H1 (cell line): ENCODE measurements around the gene PLA2G2E. TPM values are rescaled to one million over a fixed set of nuclear protein-coding genes. Genes with fewer than 3 reads are reported as not detected.

Experiments
- CTCF ChIA-PET: fragments of 300-600 bp; sonication (Branson Sonifier 250); formaldehyde crosslinking; loops from one replicate; lab custom pipeline; 2021; ENCODE audit not compliant: partially characterized antibody; lab: Charles Lee
- POLR2A ChIA-PET: fragments of 300-600 bp; sonication (Branson Sonifier 250); formaldehyde crosslinking; loops from one replicate; lab custom pipeline; 2021; ENCODE audit warnings: inconsistent platforms; ENCODE audit not compliant: partially characterized antibody; lab: Charles Lee
- DNase-seq, 2 experiments: peaks; one replicate each; pipeline versions ENCODE4 v3.0.0 to v3.0.0-alpha.2; 2010 to 2022; ENCODE audit warnings: low spot score in 2 of 2, low read depth in 1 of 2, mixed read lengths in 1 of 2
- FAIRE-seq: peaks from 2 replicates; lab custom pipeline; 2011; peaks lifted over from hg19 to GRCh38; lab: Jason Lieb, UNC
- H2AFZ ChIP-seq: 2 replicates; pipeline ENCODE4 v1.8.1; 2012; ENCODE audit warnings: low read length, inconsistent platforms
- H2AK5ac ChIP-seq: 2 replicates; pipeline ENCODE4 v1.6.1; 2013; ENCODE audit warnings: low read depth, low read length
- H2BK120ac ChIP-seq: replicated peaks from 2 replicates; pipeline ENCODE3; 2013; ENCODE audit warnings: low read depth, low read length, inconsistent platforms
- H2BK12ac ChIP-seq: 2 replicates; pipeline ENCODE4 v1.6.1; 2013; ENCODE audit warnings: low read depth, low read length
- H2BK15ac ChIP-seq: 2 replicates; pipeline ENCODE4 v1.6.1; 2013; ENCODE audit warnings: low read length
- H2BK20ac ChIP-seq: 2 replicates; pipeline ENCODE4 v1.6.1; 2013; ENCODE audit warnings: low read length
- H2BK5ac ChIP-seq: 2 replicates; pipeline ENCODE4 v1.6.1; 2013; ENCODE audit warnings: low read depth, low read length
- H3K14ac ChIP-seq: 2 replicates; pipeline ENCODE4 v1.6.1; 2013; ENCODE audit warnings: inconsistent platforms; ENCODE audit not compliant: insufficient read length
- H3K18ac ChIP-seq: 2 replicates; pipeline ENCODE4 v1.6.1; 2013; ENCODE audit warnings: low read length; ENCODE audit errors: extremely low read depth
- H3K23ac ChIP-seq: 2 replicates; pipeline ENCODE4 v1.6.1; 2013; ENCODE audit warnings: inconsistent platforms; ENCODE audit not compliant: insufficient read length
- H3K23me2 ChIP-seq: 2 replicates; pipeline ENCODE4 v1.6.1; 2013; ENCODE audit warnings: low read depth, low read length
- H3K27ac ChIP-seq: 2 replicates; pipeline ENCODE4 v1.6.1; 2011; ENCODE audit warnings: low read depth, low read length, inconsistent platforms
- H3K27me3 ChIP-seq, 4 experiments: replicated peaks in 1 of 4; 1 replicate in 1 of 4; 2 replicates in 3 of 4; pipeline versions ENCODE4 v1.6.1 to v1.8.1; 2011 to 2013; ENCODE audit warnings: low read length in 3 of 4, mild to moderate bottlenecking in 3 of 4, inconsistent platforms in 2 of 4, mixed read lengths in 2 of 4, moderate library complexity in 1 of 4; ENCODE audit not compliant: control insufficient read depth in 3 of 4, insufficient read depth in 3 of 4; ENCODE audit errors: extremely low read depth in 1 of 4
- H3K36me3 ChIP-seq, 4 experiments: 2 replicates each; pipeline versions ENCODE4 v1.6.1 to v1.8.1; 2011 to 2013; ENCODE audit warnings: mild to moderate bottlenecking in 4 of 4, low read length in 3 of 4, moderate library complexity in 2 of 4, control low read depth in 1 of 4, inconsistent platforms in 1 of 4; ENCODE audit not compliant: insufficient read depth in 4 of 4, control insufficient read depth in 2 of 4
- H3K4ac ChIP-seq: replicated peaks from 2 replicates; pipeline ENCODE3; 2013; ENCODE audit warnings: low read length, low read depth, mixed read lengths, inconsistent platforms; ENCODE audit not compliant: insufficient read length
- H3K4me1 ChIP-seq, 4 experiments: replicated peaks in 1 of 4; 1 replicate in 1 of 4; 2 replicates in 3 of 4; pipeline versions ENCODE4 v1.6.1 to v1.8.1; 2011 to 2013; ENCODE audit warnings: low read length in 3 of 4, inconsistent platforms in 2 of 4, mixed read lengths in 1 of 4; ENCODE audit not compliant: insufficient read depth in 4 of 4, control insufficient read depth in 3 of 4
- H3K4me2 ChIP-seq, 2 experiments: 2 replicates each; pipeline versions ENCODE4 v1.6.1 to v1.8.1; 2011 to 2013; ENCODE audit warnings: low read depth in 2 of 2, low read length in 2 of 2, control low read depth in 1 of 2, inconsistent platforms in 1 of 2, mild to moderate bottlenecking in 1 of 2; ENCODE audit not compliant: insufficient read depth in 1 of 2
- H3K4me3 ChIP-seq, 4 experiments: fragments of 200-600, 300-600 bp in 1 of 4; sonication (generic), shearing (Covaris generic), sonication (Bioruptor Twin) in 1 of 4; 2 replicates each; pipeline versions ENCODE4 v1.5.1 to v1.8.1; 2011 to 2016; ENCODE audit warnings: low read length in 4 of 4, low read depth in 3 of 4, control low read depth in 2 of 4, inconsistent platforms in 2 of 4, mild to moderate bottlenecking in 2 of 4, mixed read lengths in 1 of 4, moderate library complexity in 1 of 4; ENCODE audit not compliant: insufficient read depth in 2 of 4; ENCODE audit errors: extremely low read depth in 1 of 4
- H3K56ac ChIP-seq: replicated peaks from 2 replicates; pipeline ENCODE3; 2013; ENCODE audit warnings: low read depth, mild to moderate bottlenecking, mixed read lengths, low read length, inconsistent platforms; ENCODE audit not compliant: insufficient read length
- H3K79me1 ChIP-seq: 2 replicates; pipeline ENCODE4 v1.6.1; 2013; ENCODE audit warnings: low read depth, low read length, control low read depth
- H3K79me2 ChIP-seq, 2 experiments: 2 replicates each; pipeline versions ENCODE4 v1.6.1 to v1.8.1; 2012 to 2013; ENCODE audit warnings: low read length in 2 of 2, mild to moderate bottlenecking in 2 of 2, inconsistent platforms in 1 of 2; ENCODE audit not compliant: insufficient read depth in 2 of 2, control insufficient read depth in 1 of 2
- H3K9ac ChIP-seq, 4 experiments: replicated peaks in 1 of 4; 1 replicate in 1 of 4; 2 replicates in 3 of 4; pipeline versions ENCODE4 v1.6.1 to v1.8.1; 2011 to 2013; ENCODE audit warnings: low read depth in 3 of 4, low read length in 3 of 4, control low read depth in 2 of 4, mild to moderate bottlenecking in 2 of 4, moderate library complexity in 2 of 4, inconsistent platforms in 1 of 4; ENCODE audit errors: extremely low read depth in 1 of 4
- H3K9me3 ChIP-seq, 2 experiments: 2 replicates each; pipeline versions ENCODE4 v1.6.1 to v1.8.1; 2012 to 2013; ENCODE audit warnings: mild to moderate bottlenecking in 2 of 2, moderate library complexity in 2 of 2, control low read depth in 1 of 2, inconsistent platforms in 1 of 2, low read depth in 1 of 2, low read length in 1 of 2, mixed read lengths in 1 of 2; ENCODE audit not compliant: insufficient read depth in 2 of 2
- H4K20me1 ChIP-seq, 2 experiments: replicated peaks in 1 of 2; 2 replicates each; pipeline versions ENCODE3 to v1.8.1; 2011 to 2013; ENCODE audit warnings: inconsistent platforms in 2 of 2, low read length in 2 of 2, mild to moderate bottlenecking in 1 of 2; ENCODE audit not compliant: insufficient read depth in 2 of 2, control insufficient read depth in 1 of 2
- H4K5ac ChIP-seq: 2 replicates; pipeline ENCODE4 v1.6.1; 2013; ENCODE audit warnings: low read length, low read depth, mixed read lengths, inconsistent platforms; ENCODE audit not compliant: insufficient read length
- H4K8ac ChIP-seq: 2 replicates; pipeline ENCODE4 v1.8.0; 2013; ENCODE audit warnings: mild to moderate bottlenecking, moderate library complexity, low read length, inconsistent platforms; ENCODE audit not compliant: insufficient read depth; ENCODE audit errors: extremely low read depth
- H4K91ac ChIP-seq: replicated peaks from 2 replicates; pipeline ENCODE3; 2013; ENCODE audit warnings: low read length, mixed read lengths, inconsistent platforms; ENCODE audit not compliant: insufficient read length
- CTBP2 ChIP-seq: IDR thresholded peaks from 2 replicates; pipeline ENCODE4 v1.7.0; 2011; ENCODE audit warnings: borderline replicate concordance, mild to moderate bottlenecking, moderate library complexity, mixed read lengths, low read length; ENCODE audit not compliant: insufficient read depth, insufficient read length
- JUND ChIP-seq: IDR thresholded peaks from 2 replicates; pipeline ENCODE4 v1.6.1; 2011; ENCODE audit warnings: mild to moderate bottlenecking, improper control_type of control experiment, low read length
- NANOG ChIP-seq: IDR thresholded peaks from 2 replicates; pipeline ENCODE4 v1.6.1; 2011; ENCODE audit warnings: low read length, low read depth, mild to moderate bottlenecking, inconsistent platforms; ENCODE audit not compliant: insufficient read depth, poor library complexity, severe bottlenecking
- POLR2A ChIP-seq, 2 experiments: IDR thresholded peaks; 1 replicate in 1 of 2; 2 replicates in 1 of 2; pipeline ENCODE4 v1.6.1; 2011; ENCODE audit warnings: low read depth in 2 of 2, low read length in 2 of 2, mild to moderate bottlenecking in 2 of 2; ENCODE audit errors: control extremely low read depth in 1 of 2
- POLR2AphosphoS5 ChIP-seq: IDR thresholded peaks from 2 replicates; pipeline ENCODE4 v1.6.1; 2011; ENCODE audit warnings: low read depth, low read length
- RFX5 ChIP-seq: IDR thresholded peaks from 2 replicates; pipeline ENCODE4 v1.6.1; 2011; ENCODE audit warnings: low read depth, low read length, improper control_type of control experiment, borderline replicate concordance
- SAP30 ChIP-seq: fragments of 300-600 bp; sonication (generic); IDR thresholded peaks from 2 replicates; pipeline ENCODE4 v1.7.1; 2012; ENCODE audit warnings: low read length, moderate library complexity, mild to moderate bottlenecking, inconsistent platforms; ENCODE audit not compliant: insufficient read depth, insufficient replicate concordance
- SP1 ChIP-seq: IDR thresholded peaks from 2 replicates; pipeline ENCODE4 v1.6.1; 2011; ENCODE audit warnings: low read depth, low read length
- SP2 ChIP-seq: IDR thresholded peaks from 2 replicates; pipeline ENCODE4 v1.6.1; 2012; ENCODE audit warnings: mild to moderate bottlenecking, low read length, inconsistent platforms
- TAF7 ChIP-seq: optimal IDR thresholded peaks from 2 replicates; pipeline ENCODE3; 2011; ENCODE audit warnings: low read depth, mild to moderate bottlenecking, inconsistent platforms, low read length, moderate library complexity, borderline replicate concordance
- TEAD4 ChIP-seq: IDR thresholded peaks from 2 replicates; pipeline ENCODE4 v1.6.1; 2012; ENCODE audit warnings: low read depth, low read length, inconsistent platforms, mixed read lengths
- WGBS, 2 experiments: shearing (Covaris generic) in 1 of 2; methylation state at CpG; one replicate each; pipeline versions ENCODE4 v1.1.6 to v1.1.7; 2013 to 2015; ENCODE audit warnings: low lambda C conversion rate in 2 of 2, mixed read lengths in 2 of 2, inconsistent platforms in 1 of 2, low coverage in 1 of 2, missing lambda C conversion rate in 1 of 2; ENCODE audit not compliant: insufficient replicate concordance in 2 of 2, insufficient coverage in 1 of 2, insufficient read length in 1 of 2; ENCODE audit errors: extremely low coverage in 1 of 2, missing lambda C conversion rate in 1 of 2; 5-methylcytosine and 5-hydroxymethylcytosine counted together
- polyA plus RNA-seq, 7 experiments: library from polyadenylated mRNA; depleted of rRNA in 3 of 7; stranded (reverse) in 5 of 7; unstranded in 2 of 7; fragments of >200 nt in 5 of 7; fragments of 200-250 nt in 2 of 7; gene quantifications; 1 replicate in 5 of 7; 2 replicates in 1 of 7; 4 replicates in 1 of 7; pipeline versions ENCODE4 v1.2.1 to v1.2.3, GENCODE V29; 2011 to 2013; ENCODE audit warnings: missing spikeins in 2 of 7, mixed read lengths in 2 of 7
- total RNA-seq: library from RNA; stranded (reverse); fragmentation: NEBNext Ultra II Directional; extraction: Animal tissue kit (Norgen Biotek cat#: 25700); gene quantifications from 2 replicates; pipeline ENCODE4 v1.2.1, GENCODE V29; 2021
- TF ChIP-seq, protein P1 (sequence below): IDR thresholded peaks from 2 replicates; pipeline ENCODE4 v1.6.1; 2011; ENCODE audit warnings: low read depth, mild to moderate bottlenecking, low read length; ENCODE audit not compliant: insufficient read depth

The PLA2G2E gene
- total and polyA plus RNA-seq, 2 of the 8 experiments (the other 6 are each of a cell fraction or from before 2014, with no cell fraction given): not detected

GRCh38 chr1:19971664-19972063 lies 48.2 kb upstream of the PLA2G2E start:
- H3K27me3 ChIP-seq: no peaks in the 10 kb centered on the region
- no peak overlapping the region for H2BK20ac ChIP-seq
- no peak overlapping the region for H3K27ac ChIP-seq
- no peak overlapping the region for H3K4ac ChIP-seq
- no peak overlapping the region for H3K14ac ChIP-seq
- no peak overlapping the region for H4K5ac ChIP-seq
- no peak overlapping the region for H2AFZ ChIP-seq
- CTCF ChIA-PET: no interaction called here
- DNase-seq (no peak), FAIRE-seq (no peak)
- H2AK5ac ChIP-seq: no peak overlapping the region
- no peaks in the 10 kb centered on the region for H3K36me3 ChIP-seq
- no peak overlapping the region for H3K56ac ChIP-seq
- peaks cover 0 to 8% (median 0%) of the 10 kb centered on the region in 4 experiments; a peak in 2 of 7 replicates for H3K4me1 ChIP-seq
- H3K23me2 ChIP-seq: no peaks in the 10 kb centered on the region
- no peak overlapping the region for H2BK120ac ChIP-seq
- no peaks in the 10 kb centered on the region for H3K79me2 ChIP-seq
- no peak overlapping the region for H3K23ac ChIP-seq
- no peak overlapping the region for H4K91ac ChIP-seq
- no peak overlapping the region for H4K8ac ChIP-seq
- H3K79me1 ChIP-seq: no peaks in the 10 kb centered on the region
- H2BK12ac ChIP-seq: no peak overlapping the region
- no peaks in the 10 kb centered on the region for H4K20me1 ChIP-seq
- WGBS, 2 experiments: 80% methylated on average over 1 of the region's 1 CpG; no CpG with 5 or more reads in 1 of the 2 experiments
- H2BK5ac ChIP-seq: no peak overlapping the region
- no peak overlapping the region for H3K9ac ChIP-seq
- no peaks in the 10 kb centered on the region for H3K9me3 ChIP-seq
- POLR2A ChIA-PET: no interaction called here
- no peak overlapping the region for H3K18ac ChIP-seq
- H3K4me2 ChIP-seq: no peak overlapping the region
- H2BK15ac ChIP-seq: no peak overlapping the region
- H3K4me3 ChIP-seq: no peak overlapping the region
- TF ChIP-seq POLR2AphosphoS5 (no peak), CTBP2 (no peak), RFX5 (no peak), SAP30 (no peak), TEAD4 (no peak), NANOG (no peak), SP2 (no peak), TAF7 (no peak), JUND (no peak), POLR2A (IDR thresholded peaks at IDR 0.05; ENCODE audit: control extremely low read depth in 1 of 2, low read depth in 2 of 2, low read length in 2 of 2) (no peak), SP1 (no peak)
- TF ChIP-seq, protein P1, sequence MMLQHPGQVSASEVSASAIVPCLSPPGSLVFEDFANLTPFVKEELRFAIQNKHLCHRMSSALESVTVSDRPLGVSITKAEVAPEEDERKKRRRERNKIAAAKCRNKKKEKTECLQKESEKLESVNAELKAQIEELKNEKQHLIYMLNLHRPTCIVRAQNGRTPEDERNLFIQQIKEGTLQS: no peak
